Measurements from ENCODE around the gene SYVN1. TPM values are rescaled to one million over a fixed set of nuclear protein-coding genes. Genes with fewer than 3 reads are reported as not detected.
A peak's percentile ranks its signal among the peaks of the same experiment; 100 is the strongest.

Gene SYVN1
- total and polyA plus RNA-seq, 12 donors, result 22.2 to 34.0 (median 26.1) TPM

DNA sequence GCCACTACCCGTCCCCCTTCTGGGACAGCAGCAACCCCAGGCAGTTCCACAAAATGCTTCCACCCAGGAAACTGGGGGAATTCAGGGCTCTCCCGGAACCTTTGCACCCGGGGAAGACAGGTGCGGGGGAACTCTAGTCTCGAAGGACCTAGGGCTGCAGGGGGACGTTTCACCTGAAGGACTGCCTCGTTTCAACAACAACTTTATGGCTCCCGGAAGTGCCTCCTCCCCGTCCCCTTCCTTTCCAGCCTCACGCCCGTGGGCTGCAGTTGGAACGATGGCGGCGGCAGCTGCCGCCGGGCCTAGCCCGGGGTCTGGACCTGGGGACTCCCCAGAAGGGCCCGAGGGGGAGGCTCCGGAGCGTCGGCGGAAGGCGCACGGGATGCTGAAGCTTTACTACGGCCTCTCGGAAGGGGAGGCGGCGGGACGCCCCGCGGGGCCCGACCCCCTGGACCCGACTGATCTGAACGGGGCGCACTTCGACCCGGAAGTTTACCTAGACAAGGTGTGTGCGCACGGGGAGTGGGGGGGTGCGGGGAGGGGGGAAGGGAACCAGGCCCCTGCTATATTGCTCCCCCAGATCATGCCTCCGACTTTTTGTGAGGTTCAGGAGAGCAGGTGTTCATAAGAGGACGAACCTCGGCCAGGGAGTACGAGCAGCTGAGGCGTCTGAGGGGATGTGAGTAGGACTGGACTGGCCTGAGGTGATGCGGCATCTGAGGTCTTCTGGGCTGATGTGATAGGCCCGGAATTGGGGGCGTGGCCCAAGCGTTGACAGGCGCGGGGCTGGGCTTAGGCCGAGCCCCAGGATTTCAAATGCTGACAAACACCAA is 38.1 kb downstream of the SYVN1 start, which contains the start of gene VPS51:
VPS51 (plus strand) TSS at position 241 of the 833 bp plus-strand sequence; CDS start at position 278, 37 bp downstream.
- intact Hi-C loops (cut with DNase I), result loop anchor here in 4 of 10 donors (1.0 to 5.0 kb wide), 4 partner anchors 12 to 739 kb away; partner anchors contain the start of genes CDCA5 (in 2 of the 4), ZFPL1 (in 2 of the 4), ARL2 (in 1 of the 4) and RPS6KA4 (in 1 of the 4)
- Histone ChIP-seq H3K27ac (peak within 1 kb of the TSS; percentile 67 to 96 (median 93)), H3K4me3 (peak within 1 kb of the TSS; percentile 75 to 94 (median 86)), H3K9me3 (no peaks in the 10 kb centered on the region), H3K36me3 (peaks cover 0 to 32% (median 2%) of the 10 kb centered on the region in 9 donors), H3K27me3 (no peaks in the 10 kb centered on the region), H3K4me1 (peaks cover 4 to 31% (median 18%) of the 10 kb centered on the region in 9 donors)
- TF ChIP-seq, protein P1, sequence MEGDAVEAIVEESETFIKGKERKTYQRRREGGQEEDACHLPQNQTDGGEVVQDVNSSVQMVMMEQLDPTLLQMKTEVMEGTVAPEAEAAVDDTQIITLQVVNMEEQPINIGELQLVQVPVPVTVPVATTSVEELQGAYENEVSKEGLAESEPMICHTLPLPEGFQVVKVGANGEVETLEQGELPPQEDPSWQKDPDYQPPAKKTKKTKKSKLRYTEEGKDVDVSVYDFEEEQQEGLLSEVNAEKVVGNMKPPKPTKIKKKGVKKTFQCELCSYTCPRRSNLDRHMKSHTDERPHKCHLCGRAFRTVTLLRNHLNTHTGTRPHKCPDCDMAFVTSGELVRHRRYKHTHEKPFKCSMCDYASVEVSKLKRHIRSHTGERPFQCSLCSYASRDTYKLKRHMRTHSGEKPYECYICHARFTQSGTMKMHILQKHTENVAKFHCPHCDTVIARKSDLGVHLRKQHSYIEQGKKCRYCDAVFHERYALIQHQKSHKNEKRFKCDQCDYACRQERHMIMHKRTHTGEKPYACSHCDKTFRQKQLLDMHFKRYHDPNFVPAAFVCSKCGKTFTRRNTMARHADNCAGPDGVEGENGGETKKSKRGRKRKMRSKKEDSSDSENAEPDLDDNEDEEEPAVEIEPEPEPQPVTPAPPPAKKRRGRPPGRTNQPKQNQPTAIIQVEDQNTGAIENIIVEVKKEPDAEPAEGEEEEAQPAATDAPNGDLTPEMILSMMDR (IDR thresholded peaks at IDR 0.05), result no peak
- DNase-seq, result peak; percentile 83 to 90
- peak; percentile 94 to 96 (median 95) for ATAC-seq
- WGBS, 2 donors, result 0 to 1% methylated on average over 51 to 52 of the region's 52 CpGs

DNA sequence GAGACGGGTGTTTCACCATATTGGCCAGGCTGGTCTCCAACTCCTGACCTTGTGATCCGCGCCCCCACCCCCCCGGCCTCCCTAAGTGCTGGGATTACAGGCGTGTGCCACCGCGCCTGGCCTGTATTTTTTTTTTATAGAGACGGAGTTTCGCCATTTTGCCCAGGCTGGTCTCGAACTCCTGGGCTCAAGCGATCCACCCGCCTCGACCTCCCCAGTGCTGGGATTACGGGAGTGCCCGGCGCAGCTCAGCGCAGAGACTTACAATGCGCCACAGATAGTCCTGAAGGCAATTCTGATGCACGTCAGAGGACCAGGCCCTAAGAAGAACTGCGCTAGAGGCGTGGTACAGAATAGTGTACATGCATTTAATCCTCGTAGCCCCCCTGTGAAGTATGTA is 38.9 kb downstream of the SYVN1 start:
- Histone ChIP-seq H3K9me3 (no peaks in the 10 kb centered on the region), H3K27me3 (no peaks in the 10 kb centered on the region), H3K4me1 (peaks cover 4 to 26% (median 16%) of the 10 kb centered on the region in 9 donors), H3K36me3 (peaks cover 0 to 28% (median 2%) of the 10 kb centered on the region in 9 donors), H3K4me3 (peak overlapping the region in 9 of 10 donors; percentile 75 to 94 (median 86)), H3K27ac (peak overlapping the region; percentile 67 to 96 (median 93))
- DNase-seq (no peak), ATAC-seq (peak in 2 of 8 donors; percentile 3 to 38)
- 69 to 78% methylated on average over 22 of the region's 22 CpGs for WGBS, 2 donors
- TF ChIP-seq, protein P1 (IDR thresholded peaks at IDR 0.05), result no peak
- intact Hi-C loops (cut with DNase I), result loop anchor here in 3 of 10 donors (5.0 kb wide), 3 partner anchors 68 to 738 kb away; partner anchors contain the start of genes ARL2 (in 1 of the 3), RPS6KA4 (in 1 of the 3) and SNX15 (in 1 of the 3)

DNA sequence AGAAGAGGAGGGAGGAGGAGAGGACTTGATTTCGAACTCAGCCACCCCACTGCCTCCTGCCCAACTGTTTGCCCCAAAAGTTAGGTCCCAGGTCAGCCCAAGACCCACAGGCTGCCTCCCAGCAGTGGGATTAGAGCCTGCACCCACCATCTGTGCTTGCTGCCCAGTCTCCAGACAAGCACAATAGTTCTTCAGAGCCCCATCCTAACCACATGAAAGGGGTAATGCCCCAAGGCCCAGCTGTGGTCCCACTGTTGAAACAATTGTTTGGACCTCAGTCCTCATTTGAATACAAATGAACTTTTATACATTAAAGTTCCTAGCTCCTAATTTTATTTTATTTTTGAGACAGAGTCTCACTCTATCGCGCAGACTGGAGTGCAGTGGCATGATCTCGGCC is 43.7 kb downstream of the SYVN1 start:
- no peak overlapping the region for H3K4me3 ChIP-seq
- H3K27me3 ChIP-seq, result no peaks in the 10 kb centered on the region
- DNase-seq (no peak), ATAC-seq (no peak)
- peaks cover 0 to 44% (median 17%) of the 10 kb centered on the region in 9 donors for H3K36me3 ChIP-seq
- intact Hi-C loops (cut with DNase I), result no loop called here
- H3K4me1 ChIP-seq, result peaks cover 0 to 6% (median 2%) of the 10 kb centered on the region in 9 donors
- TF ChIP-seq, protein P1 (IDR thresholded peaks at IDR 0.05), result no peak
- H3K9me3 ChIP-seq, result no peaks in the 10 kb centered on the region
- WGBS, 2 donors, result 97 to 98% methylated on average over 4 of the region's 4 CpGs
- no peak overlapping the region for H3K27ac ChIP-seq

DNA sequence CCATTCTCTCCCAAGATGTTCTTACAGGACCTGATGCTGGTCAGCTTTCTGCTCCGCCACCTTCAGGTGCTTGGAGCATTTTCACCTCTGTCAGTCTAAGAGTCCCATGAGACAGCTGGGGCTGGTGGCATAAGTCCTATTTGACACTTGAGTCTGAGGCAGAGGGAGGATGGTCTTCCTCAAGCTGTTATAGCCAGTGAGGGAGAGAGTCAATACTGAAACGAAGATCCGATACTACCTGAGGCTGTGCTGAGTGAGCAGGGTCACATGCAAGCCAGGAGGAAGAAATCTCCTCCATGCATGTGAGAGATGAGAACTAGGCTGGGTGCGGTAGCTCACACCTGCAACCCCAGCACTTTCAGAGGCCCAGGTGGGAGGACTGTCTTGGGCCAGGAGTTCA is 44.7 kb downstream of the SYVN1 start:
- TF ChIP-seq, protein P1 (IDR thresholded peaks at IDR 0.05), result no peak
- Histone ChIP-seq H3K36me3 (peaks cover 0 to 52% (median 17%) of the 10 kb centered on the region in 9 donors), H3K27ac (no peak overlapping the region), H3K4me3 (no peak overlapping the region), H3K27me3 (no peaks in the 10 kb centered on the region), H3K4me1 (peaks cover 5 to 14% (median 11%) of the 10 kb centered on the region in 9 donors), H3K9me3 (no peaks in the 10 kb centered on the region)
- DNase-seq (no peak), ATAC-seq (no peak)
- intact Hi-C loops (cut with DNase I), result loop anchor here in 3 of 10 donors (5.0 to 10.0 kb wide), 3 partner anchors 42 to 165 kb away; partner anchors contain the start of genes ARL2 (in 1 of the 3) and PPP2R5B (in 1 of the 3)
- WGBS, 2 donors, result 94 to 95% methylated on average over 4 of the region's 4 CpGs

All from heart right ventricle (tissue), 16 donors.